ENCODE results near the gene COL25A1. TPM values are rescaled to one million over a fixed set of nuclear protein-coding genes. Genes with fewer than 3 reads are reported as not detected.

COL25A1 gene
- total RNA-seq, 1 donor from 2014 or later = 0.35 TPM

DNA sequence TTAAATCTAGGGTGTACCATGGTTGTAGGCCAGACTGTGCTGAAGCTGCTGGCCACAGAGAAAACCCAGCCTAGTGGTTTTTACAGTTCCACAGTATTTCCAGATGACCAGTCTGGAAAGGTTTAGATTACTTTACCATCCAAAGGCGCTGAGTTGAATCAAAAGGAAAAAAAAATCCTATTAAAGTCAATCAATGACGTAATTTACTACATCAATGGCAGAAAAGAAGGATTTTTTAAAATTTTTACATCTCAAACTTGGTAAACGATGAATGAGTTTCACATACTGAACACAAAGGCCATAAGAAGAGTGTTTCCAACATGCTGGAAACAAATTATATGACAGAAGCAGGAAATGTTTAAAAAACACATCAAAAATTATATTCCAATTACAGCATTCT is 409.0 kb downstream of the COL25A1 start:
- ATAC-seq (no peak), DNase-seq (no peak)
- no peaks in the 10 kb centered on the region for H3K27me3 ChIP-seq (ENCODE audit: low read depth)
- no peaks in the 10 kb centered on the region for H3K36me3 ChIP-seq
- TF ChIP-seq, protein P1, sequence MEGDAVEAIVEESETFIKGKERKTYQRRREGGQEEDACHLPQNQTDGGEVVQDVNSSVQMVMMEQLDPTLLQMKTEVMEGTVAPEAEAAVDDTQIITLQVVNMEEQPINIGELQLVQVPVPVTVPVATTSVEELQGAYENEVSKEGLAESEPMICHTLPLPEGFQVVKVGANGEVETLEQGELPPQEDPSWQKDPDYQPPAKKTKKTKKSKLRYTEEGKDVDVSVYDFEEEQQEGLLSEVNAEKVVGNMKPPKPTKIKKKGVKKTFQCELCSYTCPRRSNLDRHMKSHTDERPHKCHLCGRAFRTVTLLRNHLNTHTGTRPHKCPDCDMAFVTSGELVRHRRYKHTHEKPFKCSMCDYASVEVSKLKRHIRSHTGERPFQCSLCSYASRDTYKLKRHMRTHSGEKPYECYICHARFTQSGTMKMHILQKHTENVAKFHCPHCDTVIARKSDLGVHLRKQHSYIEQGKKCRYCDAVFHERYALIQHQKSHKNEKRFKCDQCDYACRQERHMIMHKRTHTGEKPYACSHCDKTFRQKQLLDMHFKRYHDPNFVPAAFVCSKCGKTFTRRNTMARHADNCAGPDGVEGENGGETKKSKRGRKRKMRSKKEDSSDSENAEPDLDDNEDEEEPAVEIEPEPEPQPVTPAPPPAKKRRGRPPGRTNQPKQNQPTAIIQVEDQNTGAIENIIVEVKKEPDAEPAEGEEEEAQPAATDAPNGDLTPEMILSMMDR (IDR thresholded peaks at IDR 0.05) = no peak
- no peak overlapping the region for H3K4me3 ChIP-seq
- no peak overlapping the region for H3K27ac ChIP-seq
- H3K9me3 ChIP-seq = no peaks in the 10 kb centered on the region
- no peaks in the 10 kb centered on the region for H3K4me1 ChIP-seq
- intact Hi-C loops (cut with DNase I) = no loop called here

DNA sequence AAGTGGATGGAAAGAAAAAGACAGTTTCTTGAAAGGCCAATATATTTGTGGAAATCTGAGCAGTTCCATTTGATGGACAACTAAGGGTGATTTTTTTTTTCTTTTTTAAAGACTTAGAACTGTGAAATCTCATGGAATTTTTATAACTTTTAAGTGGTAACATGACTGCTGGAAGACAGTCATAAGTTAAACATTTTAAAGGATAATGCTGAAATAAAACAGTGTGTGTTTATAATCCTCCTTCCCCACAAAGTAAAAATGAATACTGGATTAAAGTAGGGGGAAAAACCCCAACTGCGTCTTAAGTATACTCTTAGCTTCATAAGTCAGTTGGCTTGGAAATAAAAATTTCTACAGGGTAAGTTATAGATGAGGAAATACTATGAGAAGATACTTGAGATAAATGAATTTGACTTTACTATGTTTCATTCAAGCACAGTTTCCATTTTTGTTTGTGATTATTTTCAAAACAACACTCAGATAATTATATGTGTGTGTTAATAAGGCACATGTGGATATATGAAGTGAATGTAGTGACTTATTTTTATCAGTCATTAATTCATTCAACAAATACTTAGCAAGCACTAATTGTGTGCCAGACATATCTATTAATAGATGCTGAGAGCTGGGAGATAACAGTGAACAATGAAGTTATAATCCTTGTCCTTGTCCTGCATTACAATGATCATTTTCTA is 410.4 kb downstream of the COL25A1 start:
- Histone ChIP-seq H3K9me3 (no peaks in the 10 kb centered on the region), H3K27ac (no peak overlapping the region), H3K4me3 (no peak overlapping the region), H3K36me3 (no peaks in the 10 kb centered on the region), H3K4me1 (no peaks in the 10 kb centered on the region), H3K27me3 (ENCODE audit: low read depth) (no peaks in the 10 kb centered on the region)
- no peak for DNase-seq
- TF ChIP-seq, protein P1 (IDR thresholded peaks at IDR 0.05) = no peak
- ATAC-seq = no peak
- intact Hi-C loops (cut with DNase I) = no loop called here

DNA sequence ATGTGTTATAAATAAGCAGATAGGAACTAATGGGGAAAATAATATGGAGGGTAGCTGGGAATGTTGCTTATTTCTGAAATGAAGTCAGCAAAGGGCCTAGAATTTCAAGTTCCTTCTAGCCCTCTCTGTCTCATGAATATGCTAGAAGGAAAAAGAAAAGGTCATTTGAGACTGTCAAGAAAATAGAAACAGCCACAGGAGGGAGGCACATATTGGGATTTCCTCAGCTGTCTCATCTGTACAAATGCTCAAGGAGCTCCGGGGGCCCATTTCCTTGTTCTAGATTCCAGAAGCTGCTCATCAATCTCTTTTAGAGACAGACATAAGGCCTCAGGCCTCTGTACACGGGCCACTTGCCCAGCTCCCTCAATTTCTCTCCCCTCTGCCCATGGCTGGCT is 412.0 kb downstream of the COL25A1 start:
- ATAC-seq = no peak

GRCh38 chr4:108889696-108890483 is 412.6 kb downstream of the COL25A1 start:
- Histone ChIP-seq H3K36me3 (no peaks in the 10 kb centered on the region), H3K4me3 (no peak overlapping the region), H3K4me1 (no peaks in the 10 kb centered on the region), H3K9me3 (no peaks in the 10 kb centered on the region), H3K27me3 (ENCODE audit: low read depth) (no peaks in the 10 kb centered on the region), H3K27ac (no peak overlapping the region)
- intact Hi-C loops (cut with DNase I) = no loop called here
- ATAC-seq = no peak
- TF ChIP-seq, protein P1 (IDR thresholded peaks at IDR 0.05) = no peak
- DNase-seq = no peak

More for the DNA sequence above, 412.0 kb downstream of the COL25A1 start:
- no peaks in the 10 kb centered on the region for H3K36me3 ChIP-seq
- TF ChIP-seq, protein P1 (IDR thresholded peaks at IDR 0.05) = no peak
- no peak overlapping the region for H3K4me3 ChIP-seq
- H3K27ac ChIP-seq = no peak overlapping the region
- intact Hi-C loops (cut with DNase I) = no loop called here
- DNase-seq = no peak
- H3K27me3 ChIP-seq (ENCODE audit: low read depth) = no peaks in the 10 kb centered on the region
- no peaks in the 10 kb centered on the region for H3K9me3 ChIP-seq
- no peaks in the 10 kb centered on the region for H3K4me1 ChIP-seq

- ATAC-seq (no peak), DNase-seq (no peak)
- Histone ChIP-seq H3K4me1 (no peaks in the 10 kb centered on the region), H3K36me3 (no peaks in the 10 kb centered on the region), H3K27me3 (ENCODE audit: low read depth) (no peaks in the 10 kb centered on the region), H3K27ac (no peak overlapping the region), H3K9me3 (no peaks in the 10 kb centered on the region), H3K4me3 (no peak overlapping the region)
- TF ChIP-seq, protein P1 (IDR thresholded peaks at IDR 0.05) = no peak
- intact Hi-C loops (cut with DNase I) = no loop called here
Observed at GRCh38 chr4:108888769-108889168, 413.7 kb downstream of the COL25A1 start.
